ENCODE results near the gene CD6.

DNA sequence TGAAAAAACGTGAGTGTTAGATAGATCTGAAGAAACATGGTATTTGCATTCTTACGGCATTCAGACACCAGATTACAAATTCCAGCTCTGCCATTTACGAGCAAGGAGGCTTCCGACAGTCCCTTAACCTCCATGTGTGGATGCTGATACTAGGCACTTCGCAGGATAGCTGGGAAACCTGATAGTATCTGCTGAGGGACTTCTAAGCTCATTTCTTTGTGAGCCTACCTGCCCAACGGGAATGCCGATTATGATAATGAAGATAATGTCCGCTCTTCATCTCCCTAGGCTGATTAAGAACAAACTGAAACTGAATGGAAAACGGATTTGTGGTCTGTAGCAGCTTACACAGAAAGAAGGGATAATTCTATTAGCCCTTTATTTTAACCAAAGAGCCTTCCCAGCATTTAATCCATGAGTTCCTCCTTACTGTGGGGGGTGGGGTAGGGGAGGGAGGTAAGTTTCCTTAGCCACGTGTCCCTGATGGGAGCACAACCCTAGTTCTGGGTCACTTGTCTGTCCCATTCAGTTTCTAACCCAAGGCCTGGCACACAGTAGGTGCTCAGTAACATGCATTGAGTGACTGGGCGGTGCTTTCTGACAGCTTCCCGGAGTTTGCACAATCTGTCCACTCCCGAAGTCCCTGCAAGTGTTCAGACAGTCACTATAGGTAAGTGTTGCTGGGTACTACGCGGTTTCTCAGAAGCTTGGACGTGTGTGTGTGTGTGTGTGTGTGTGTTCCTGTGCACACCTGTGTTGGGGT lies 39.2 kb downstream of the CD6 start:
- TF ChIP-seq CTCF (IDR thresholded peaks at IDR 0.05), result no peak
- TF ChIP-seq EZH2 (IDR thresholded peaks at IDR 0.05), result no peak
